ENCODE results near the gene CRTAC1.

Gene CRTAC1

DNA sequence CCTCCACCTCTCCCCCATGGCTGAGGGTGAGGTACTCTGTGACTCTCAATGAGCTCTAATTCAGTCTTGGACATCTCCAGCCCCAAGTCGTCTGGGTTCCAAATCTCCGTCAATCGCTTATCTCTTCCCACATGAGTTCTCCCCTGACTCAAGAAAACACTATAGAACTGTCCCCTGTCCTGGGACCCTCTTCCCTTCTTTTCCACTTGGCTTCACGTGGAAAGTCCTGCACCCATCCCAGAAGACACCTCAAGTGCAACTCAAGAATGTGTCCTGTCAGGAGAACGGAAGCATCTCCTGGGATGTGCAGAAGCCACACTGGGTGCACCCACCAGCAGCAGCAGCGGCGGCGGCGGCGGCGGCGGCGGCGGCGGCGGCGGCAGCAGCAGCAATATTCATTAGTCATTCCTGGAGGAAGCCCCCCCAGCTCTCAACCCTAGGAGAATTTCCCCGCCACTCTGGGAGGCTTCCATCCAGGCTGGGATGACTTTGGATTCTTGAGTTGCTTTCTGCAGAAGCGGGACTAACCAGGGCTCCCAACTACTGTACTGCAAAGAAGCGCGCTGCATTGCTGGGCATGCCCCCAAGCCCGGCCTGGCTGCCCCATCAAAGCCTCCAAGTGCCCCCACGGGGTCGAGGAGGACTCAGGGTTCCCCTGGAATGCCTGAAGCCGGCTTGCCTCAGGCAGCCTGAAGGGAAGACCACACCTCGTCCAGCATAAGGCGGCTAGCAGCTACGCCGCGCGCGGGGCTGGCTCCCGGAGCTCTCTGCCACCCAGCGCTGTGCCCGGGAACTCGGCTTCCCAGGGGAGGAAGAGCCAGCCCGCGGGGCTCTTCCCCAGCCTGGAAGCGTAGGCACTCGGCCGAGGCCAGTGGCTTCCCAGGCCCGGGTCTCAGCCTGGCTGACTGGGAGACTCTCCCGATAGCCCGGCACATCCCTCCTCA is 1.0 kb downstream of the CRTAC1 start:
- DNase-seq = no peak

DNA sequence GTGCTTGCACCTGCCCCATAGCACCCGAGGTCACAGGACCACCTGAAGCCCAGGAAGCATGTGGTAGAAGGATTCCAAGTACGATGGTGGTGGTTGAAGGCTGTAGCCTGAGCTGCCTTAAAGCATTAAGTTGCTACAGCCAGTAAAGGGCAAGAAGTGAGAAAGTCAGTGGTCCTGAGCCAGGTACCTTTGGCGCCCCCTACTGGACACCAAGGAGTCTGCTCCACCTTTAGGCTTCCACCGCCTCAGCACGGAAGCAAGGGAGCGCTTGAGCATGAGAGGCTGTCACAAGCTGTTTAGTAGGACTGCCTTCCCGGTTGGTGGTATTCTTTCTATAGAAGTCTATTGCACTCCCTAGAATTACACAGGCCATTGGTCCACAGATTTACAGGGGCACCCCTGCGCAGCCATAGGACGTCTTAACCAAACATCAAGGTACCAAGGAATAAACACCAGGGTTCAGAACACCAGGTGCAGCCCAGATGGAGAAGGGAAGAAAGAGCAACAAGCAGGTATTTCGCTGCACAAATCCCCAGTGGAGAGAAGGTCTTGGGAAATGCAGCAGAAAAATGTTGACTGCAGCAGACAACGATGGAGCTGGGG is 2.2 kb downstream of the CRTAC1 start:
- DNase-seq = peak; percentile 39 to 51

DNA sequence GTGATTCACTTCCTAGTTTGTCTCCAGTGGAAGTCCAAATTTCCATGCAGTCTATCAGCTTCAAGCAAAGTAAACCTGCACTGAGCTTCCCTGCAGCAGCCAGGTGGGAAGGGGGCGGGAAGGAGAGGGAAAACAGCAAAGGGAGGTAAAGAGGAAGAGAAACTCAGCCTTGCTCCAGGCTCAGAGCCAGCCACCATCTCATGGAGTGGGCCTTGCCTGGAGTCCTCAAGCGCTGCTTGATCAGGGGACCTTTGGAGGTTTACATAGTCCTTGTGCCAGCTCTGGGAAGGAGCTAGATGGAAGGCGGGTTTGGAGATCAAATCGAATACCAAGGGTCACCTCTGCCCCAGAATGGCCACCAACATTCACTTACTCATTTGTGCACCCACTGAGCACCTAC is 7.4 kb downstream of the CRTAC1 start:
- no peak for DNase-seq

DNA sequence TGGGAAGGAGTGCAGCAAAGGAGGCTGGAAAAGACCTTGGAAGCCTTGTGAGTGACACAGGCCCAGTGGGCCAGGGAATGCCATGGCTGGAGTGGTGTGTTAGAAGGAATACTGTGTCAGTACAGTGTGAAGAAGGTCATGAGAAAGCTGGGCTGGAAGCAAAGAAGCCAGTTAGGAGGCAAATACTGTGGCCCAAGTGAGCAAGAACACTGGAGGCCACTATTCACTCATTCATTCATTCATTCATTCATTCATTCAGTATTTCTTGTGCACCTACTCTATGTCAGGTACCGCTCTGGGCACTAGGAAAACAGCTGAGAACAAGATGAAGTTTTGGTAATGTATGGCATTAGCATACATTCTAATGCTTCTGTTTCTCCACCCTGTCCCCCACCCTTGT is 9.6 kb downstream of the CRTAC1 start:
- no peak for DNase-seq

DNA sequence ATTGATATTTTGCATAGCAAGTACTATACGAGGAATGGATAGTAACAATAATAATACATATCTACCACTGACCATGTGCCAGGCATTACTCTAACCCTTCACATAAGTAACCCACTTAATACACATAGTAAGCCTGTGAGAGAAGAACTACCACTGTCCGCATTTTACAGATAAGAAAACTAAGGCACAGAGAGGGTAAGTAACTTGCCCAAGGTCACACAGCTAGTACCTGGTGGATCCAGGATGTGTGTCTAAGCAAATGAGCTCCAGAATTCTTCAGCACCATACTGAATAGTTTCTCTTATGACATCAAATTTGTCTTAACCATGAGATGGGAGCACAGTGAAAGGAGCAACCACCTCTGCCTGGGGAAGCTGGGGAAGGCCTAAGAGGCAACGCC is 10.2 kb downstream of the CRTAC1 start:
- DNase-seq = no peak

DNA sequence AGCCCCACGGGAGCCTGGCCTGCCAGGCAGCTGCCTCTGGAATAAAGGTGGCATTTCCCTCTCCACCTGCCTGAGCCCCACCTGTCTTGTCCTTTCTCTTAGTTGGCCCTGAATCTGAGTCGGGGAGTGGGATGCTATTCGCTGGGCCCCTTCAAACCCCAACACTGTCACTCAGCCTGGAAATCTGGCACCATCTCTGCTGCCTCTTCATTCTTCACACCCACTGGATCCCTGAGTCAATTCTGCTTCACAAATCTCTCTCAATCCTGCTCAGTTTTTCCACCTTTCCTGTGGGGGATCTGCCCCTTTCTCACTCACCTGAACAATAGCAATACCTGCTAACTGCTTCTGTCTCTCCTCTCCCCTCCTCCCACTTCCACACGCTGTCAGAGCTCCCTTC is 10.6 kb downstream of the CRTAC1 start:
- no peak for DNase-seq

DNA sequence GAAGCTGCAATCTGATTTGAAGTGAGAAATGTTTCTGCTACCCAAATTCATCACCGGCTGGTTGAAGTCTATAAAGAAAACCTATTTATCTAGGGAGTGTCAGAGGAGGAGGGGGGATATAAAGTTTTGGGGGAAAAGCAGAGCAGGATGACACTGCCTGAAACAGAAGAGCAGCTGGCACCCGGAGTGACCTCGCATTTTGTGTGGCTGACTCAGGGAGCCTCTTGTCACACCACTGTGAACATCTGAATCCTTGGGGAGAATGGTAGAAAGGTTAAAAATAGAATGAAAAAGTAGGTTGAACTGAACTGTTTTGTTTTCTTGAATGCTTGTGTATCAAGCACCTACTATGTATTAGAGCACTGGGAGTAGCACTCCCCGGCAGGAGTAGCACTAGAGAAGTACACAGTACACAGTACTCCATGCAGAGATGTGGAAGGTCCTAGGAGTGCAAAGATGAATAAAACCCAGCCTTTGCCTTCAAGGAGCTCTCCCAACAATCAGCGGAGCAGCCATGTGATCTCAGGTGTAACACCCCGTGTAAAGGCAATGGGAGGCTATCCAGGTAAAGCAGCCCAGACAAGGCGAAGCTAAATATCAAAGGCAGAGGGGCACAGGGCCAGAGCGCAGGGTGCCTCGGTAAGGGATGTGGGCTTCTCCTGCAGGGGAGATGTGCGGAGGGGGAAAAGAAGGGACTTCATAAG is 13.5 kb downstream of the CRTAC1 start:
- no peak for DNase-seq

DNA sequence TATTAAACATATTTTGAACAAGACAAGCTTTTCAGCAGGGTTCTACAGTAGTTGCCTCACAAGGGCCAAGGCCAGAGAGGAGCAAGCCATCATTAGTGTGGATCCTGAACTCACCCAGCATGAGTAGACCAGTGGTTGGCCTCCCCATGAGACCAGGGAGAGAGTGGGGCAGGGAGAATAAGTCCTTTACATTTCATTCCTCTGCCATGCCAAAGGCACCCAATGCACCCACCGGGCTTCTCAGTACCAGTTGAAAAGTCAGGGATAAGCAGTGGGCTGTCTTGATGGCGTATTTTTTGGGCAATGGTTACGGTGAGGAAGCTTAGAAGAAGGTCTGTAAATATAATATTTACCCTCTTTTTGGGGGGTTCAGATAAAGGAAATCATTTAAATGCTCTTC is 16.6 kb downstream of the CRTAC1 start:
- no peak for DNase-seq

DNA sequence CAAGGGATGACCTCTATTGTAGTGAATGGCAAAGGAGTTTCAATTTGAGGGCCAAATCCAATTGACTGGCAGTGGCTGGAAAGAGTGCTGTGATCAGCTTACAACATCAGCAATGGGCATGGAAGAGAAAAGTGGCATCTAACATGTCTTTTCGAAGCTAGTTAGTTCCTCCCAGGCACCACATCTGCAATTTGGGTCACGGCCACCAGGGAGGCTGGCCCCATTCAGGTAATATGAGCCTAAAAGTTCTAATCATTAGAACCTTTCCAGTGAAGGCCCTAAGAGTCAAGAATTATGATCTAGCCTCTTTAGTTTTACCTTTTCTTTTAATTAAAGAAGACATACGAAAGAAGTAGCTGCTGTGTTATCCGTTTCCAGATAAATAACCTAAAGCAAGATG is 17.3 kb downstream of the CRTAC1 start:
- DNase-seq = no peak

DNA sequence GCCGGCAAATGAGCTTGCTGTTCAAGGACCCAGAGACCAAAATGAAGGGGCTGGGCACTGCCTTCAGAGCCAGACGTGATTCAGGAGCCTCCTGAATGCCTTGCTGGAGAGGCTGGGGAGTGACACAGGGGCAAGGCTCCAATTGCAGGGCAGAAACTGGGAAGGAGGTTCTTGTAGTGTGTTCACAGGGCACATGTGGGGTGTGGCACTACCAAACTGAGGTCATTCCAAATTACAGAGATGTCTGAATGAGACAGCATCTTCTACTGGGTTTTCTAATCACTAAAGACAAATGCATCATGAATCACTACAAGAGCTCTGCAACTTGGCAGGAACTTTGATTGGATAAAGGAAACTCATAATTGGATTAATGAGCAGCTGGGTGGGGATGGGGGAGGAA is 17.8 kb downstream of the CRTAC1 start:
- no peak for DNase-seq

DNA sequence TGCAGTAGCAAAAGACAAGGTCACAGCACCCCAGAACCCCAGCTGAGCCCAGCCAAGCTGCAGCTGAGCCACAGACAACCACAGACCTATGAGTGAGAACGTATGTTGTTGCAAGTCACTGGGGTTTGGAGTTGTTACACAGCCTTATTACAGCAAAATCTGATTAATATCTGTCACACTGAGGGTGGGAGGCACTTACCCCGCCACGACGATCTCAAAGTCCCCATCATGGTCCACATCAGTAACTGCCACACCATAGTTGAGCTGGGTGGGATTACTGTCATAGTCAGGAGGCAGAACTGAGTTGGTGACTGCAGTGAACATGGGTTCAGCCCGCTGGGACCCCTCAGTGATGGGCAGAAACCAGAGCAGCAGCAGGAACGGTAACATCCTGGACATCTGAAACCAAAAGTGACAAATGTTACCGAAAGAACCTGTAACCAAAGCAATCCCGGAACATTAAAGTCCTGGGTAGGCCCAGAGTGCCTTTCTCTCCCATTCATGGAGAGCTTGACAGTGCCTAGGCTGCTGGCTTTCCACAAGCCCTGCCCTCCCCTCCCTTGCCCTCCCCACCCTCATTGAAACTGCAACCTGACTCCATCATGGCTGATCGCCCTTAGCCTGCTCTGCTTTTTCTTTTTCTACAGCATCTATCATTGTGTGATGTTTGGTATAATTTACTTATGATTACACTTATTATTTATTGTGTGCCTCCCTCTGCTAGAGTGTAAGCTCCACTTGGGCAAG is 19.3 kb downstream of the CRTAC1 start:
- DNase-seq = no peak

DNA sequence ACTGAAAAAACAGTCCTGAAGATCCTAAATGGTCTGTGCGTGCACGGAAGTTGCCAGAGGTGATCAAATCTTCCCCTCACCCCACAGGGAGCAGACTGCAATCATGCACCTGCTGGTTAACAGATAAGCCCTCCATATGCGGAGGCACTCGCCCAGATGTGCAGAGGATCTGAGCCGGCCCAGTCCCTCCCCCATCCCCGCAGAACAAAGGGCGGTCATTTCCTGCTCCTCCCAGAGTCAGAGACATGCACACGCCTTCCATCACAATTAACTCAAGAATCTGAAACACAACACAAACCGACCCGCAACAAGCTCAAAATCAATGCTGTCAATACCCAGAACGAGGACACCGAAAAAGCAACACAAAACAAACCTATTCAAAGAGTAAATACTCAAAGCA is 24.2 kb downstream of the CRTAC1 start:
- no peak for DNase-seq

DNA sequence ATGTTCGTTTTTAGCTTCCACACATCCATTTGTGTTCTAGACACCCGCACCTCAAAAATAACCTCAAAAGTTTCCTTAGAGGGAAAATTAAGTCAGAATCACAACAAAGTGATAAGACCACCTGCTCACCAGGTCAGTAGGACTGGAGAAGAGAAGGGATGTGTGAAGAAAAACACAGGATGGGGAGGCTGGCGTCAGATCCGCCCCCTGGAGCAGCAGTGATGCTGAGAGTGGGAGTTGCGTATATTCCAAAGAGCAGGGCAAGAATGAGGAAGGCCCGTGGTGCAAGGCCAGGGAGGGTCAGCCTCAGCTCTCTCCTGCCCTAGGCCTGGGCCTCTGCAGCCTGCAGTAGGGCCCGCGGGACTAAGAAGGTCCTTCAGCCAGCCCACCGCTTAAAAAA is 28.7 kb downstream of the CRTAC1 start:
- DNase-seq = no peak

DNA sequence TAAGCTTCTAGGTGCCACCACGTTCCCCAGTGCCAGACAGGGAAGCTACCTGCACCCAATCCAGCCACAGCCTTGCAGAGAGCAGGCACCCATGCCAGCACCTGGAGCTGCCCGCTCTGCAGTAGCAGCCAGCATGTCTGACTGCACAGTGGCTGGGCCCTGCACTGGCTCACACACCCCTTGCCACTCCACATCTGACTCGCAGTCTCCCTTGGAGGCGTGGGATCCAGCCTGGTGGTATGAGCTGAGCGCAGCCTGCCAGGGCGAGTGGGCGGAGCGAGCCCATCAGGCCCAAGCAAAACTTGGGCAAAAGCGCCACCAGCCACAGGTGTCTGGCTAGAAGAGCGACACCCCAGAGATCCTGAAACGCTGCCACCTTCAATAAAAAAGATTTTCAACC is 30.1 kb downstream of the CRTAC1 start:
- DNase-seq = no peak

DNA sequence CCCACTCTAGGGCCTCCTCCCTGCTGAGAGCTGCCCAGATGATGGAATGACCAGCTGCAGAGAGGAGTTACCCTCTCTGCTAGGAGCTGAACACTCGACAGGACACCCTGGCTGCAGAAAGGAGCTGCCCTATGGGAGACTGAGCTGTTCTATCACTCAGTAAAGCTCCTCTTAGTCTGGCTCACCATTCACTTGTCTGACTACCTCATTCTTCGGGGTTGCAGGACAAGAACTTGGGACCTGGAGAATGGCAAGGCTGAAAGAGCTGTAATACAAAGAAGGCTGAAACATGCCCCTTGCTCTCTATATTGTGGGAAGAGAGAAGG is 30.5 kb downstream of the CRTAC1 start:
- DNase-seq = no peak

DNA sequence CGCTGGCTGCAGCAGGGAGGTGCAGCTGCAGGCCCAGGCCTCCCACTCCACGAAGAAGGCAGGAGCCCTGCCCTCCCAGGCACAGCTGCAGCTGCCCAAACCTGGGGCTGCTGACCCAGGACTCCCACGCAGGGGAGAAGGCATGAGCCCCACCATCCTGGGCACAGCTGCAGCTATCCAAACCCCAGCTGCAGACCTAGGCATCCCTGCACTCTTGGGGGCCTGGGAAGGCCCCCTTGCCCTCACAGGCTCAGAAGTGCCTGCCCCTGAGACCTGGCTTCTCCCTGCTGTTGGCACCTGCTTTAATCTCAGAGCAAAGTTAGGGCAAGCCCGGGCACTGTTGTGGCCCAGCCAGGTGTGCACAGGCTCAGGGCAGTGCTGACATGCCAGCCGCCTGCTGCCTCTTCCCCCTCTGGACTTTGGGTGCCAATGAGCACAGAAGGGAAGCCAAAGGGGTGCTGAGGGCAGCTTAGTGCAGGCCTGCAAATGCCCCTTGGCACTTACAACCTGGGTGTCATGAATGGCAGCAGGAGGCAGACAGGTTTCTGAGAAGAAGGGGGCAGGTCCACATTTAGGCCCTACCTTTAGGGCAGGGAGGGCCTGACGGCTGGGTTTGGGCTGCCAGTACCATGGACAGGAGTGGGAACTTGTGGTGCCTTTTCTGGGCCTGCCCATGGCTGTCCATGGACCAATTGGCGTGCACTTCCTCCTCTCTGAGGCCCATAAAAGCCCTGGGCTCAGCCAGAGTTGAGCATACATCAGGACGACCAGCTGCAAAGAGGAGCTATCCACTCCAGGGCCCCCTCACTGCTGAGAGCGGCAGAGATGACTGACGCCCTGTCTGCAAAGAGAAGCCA is 31.1 kb downstream of the CRTAC1 start:
- no peak for DNase-seq

DNA sequence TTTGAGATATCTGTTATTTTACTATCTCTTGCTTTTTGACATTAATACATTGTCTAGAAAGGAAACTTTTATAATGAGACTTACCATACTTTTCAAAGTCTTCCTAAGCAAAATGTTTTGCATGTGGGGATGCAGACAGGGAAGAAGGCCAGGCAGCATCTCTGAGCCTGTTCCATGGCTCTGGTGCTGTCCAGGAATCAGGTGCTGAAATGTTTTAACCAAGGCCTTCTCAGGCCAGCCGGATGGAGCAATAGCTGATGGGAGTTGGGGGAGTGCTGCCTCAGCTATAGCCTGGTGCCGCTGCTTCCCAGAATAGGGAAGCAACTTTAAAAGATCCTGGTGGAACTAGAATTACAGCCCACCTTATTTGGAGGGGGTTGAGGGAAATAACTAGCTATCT is 38.5 kb downstream of the CRTAC1 start:
- DNase-seq = no peak

DNA sequence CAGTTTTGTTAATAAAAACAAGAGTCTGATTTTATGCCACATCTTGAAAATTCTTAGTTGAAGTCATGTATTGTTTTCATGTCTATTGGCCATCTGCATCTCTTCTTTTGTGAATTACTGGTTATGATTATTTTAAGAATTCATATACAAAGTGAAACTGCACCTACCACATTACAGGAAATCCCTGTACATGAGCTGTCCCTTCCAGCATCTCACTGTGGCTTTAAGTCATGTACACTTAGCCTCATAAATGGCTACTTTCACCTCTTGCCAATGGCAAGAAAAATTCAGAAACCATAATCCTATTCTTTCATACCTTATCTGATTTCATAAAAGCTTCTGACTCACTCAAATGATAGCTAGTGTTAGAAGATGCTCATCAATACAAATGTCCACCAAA is 48.6 kb downstream of the CRTAC1 start:
- no peak for DNase-seq

DNA sequence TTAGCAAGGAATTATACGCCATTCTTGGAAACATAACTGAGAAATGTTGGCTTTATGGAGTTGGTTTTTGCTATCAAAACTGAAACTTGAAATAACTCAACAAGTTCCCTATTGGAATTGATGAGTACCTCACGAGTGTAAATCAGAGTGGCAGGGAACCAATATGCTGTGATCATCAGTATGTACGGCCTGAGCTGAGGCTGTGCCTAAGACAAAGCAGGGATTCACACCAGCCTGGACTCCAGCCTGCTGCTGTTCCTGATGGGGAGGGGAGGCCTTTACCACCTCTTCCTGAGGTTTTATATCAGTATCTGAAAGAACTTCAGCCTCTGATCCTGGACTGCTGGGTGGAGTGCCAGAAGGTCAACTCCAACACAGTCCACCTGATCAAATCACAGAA is 52.7 kb downstream of the CRTAC1 start:
- DNase-seq = no peak

DNA sequence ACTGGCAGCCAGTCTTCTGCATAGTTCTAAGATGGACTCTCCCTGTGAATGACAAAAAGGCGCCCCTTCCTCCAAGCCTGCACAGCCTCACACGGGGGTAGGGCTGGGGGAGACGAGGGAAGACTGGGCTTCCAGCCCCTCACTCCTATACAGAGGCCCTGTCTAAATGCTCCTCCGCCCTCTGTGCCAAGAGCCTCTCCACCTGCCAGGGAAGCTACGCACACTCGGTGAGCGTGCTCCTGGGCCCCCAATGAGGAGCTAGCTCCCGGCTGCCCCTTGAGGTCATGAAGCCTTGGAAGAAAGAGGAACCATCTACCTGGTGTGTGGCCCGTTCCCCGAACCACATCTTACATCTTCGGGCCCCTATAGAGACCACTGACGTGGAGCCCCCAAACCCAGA is 54.8 kb downstream of the CRTAC1 start:
- DNase-seq = no peak

DNA sequence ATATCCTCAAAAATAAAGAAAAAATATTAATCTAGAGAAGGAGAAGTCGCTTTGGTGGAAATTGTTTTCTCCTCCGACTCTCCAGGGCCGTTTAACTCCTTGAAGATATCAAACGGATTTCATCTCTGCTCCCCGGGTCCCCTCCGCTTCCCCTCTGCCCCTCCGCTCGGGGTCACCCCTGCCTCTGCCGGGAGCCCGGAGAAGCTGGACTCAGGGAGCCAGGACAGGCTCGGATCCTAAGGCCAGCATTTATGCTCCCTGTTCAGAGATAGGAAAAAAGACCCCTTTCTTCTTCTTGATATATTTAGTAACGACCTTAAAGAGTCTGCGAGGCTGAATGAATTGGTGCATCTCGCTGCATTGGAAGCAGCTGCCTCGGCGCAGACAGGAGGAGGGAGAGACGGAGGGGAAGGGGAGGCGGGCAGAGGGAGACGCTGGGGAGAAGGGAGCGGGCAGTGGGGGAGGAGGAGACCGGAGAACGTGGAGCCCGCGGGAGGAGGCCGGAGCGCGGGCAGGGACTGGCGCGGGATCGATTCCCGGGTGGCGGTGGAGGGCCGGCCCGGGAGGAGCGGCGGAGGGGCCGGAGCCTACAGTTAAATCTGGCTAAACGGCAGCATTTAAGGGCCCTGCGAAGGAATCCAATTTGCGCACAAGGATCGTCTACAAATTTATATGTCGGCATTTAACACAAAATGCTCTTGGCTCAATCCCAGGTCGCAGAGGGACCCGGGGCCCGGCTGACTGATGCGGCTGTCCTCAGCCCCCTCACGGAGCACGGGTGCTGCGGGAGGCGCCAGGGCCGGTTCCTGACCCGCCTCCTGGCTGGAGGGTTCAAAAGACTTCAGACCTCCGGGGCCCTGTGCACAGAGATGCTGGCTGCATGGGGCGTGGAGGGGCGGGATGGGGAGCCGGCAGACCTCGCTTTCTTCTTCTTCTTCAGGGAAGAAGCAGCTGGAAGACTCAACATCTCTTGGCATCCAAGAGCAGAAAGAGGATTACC is 55.6 kb downstream of the CRTAC1 start:
- no peak for DNase-seq
